Cerebellar cortex (tissue), 1 donor: ENCODE results near the gene CCIN.

ENCODE experiments used
- DNase-seq: peaks from one replicate; pipeline ENCODE4 v3.0.0-alpha.2; 2015; ENCODE audit warnings: low spot score

Gene CCIN

GRCh38 chr9:36140086-36141084 lies 28.8 kb upstream of the CCIN start:
- no peak for DNase-seq

- peak; percentile 39 for DNase-seq
Measured at GRCh38 chr9:36141288-36141687, 27.9 kb upstream of the CCIN start.

- DNase-seq, result no peak
Measured at GRCh38 chr9:36141761-36142160, 27.4 kb upstream of the CCIN start.

- DNase-seq, result no peak
Measured at GRCh38 chr9:36142510-36143244, 26.5 kb upstream of the CCIN start.

GRCh38 chr9:36143245-36143641 lies 25.9 kb upstream of the CCIN start:
- no peak for DNase-seq

GRCh38 chr9:36144309-36145232 lies 24.6 kb upstream of the CCIN start:
- DNase-seq, result no peak

- no peak for DNase-seq
Measured at GRCh38 chr9:36145970-36146369, 23.2 kb upstream of the CCIN start.

GRCh38 chr9:36146651-36147050 lies 22.5 kb upstream of the CCIN start:
- no peak for DNase-seq

- no peak for DNase-seq
Measured at GRCh38 chr9:36147441-36148175, 21.6 kb upstream of the CCIN start.

GRCh38 chr9:36148311-36149051 lies 20.7 kb upstream of the CCIN start:
- peak; percentile 96 for DNase-seq

GRCh38 chr9:36149197-36149596 lies 20.0 kb upstream of the CCIN start:
- DNase-seq, result no peak

GRCh38 chr9:36150574-36151315 lies 18.4 kb upstream of the CCIN start:
- no peak for DNase-seq

- no peak for DNase-seq
Measured at GRCh38 chr9:36151316-36152210, 17.6 kb upstream of the CCIN start.

- no peak for DNase-seq
Measured at GRCh38 chr9:36152741-36153438, 16.3 kb upstream of the CCIN start.

- DNase-seq, result no peak
Measured at GRCh38 chr9:36153746-36154145, 15.4 kb upstream of the CCIN start.

GRCh38 chr9:36154331-36154952 lies 14.7 kb upstream of the CCIN start:
- peak; percentile 47 for DNase-seq

- DNase-seq, result no peak
Measured at GRCh38 chr9:36156116-36156515, 13.1 kb upstream of the CCIN start.

GRCh38 chr9:36158122-36158521 lies 11.1 kb upstream of the CCIN start:
- DNase-seq, result no peak
